MCF 10A (cell line): ENCODE results near the gene CNPY4. TPM values are rescaled to one million over a fixed set of nuclear protein-coding genes. Genes with fewer than 3 reads are reported as not detected.

Source experiments
- BruUV-seq: library from RNA; stranded (reverse); fragments of 400-500 nt; replicated peaks from 2 replicates; lab custom pipeline; 2021; lab: Mats Ljungman, UMichigan
- CTCF ChIA-PET: fragments of 300-600 bp; sonication (Branson Sonifier 250); formaldehyde crosslinking; extraction: SDS; loops from one replicate; lab custom pipeline; 2021; ENCODE audit warnings: antibody characterized with exemption, inconsistent platforms; lab: Yijun Ruan, JAX
- POLR2A ChIA-PET: fragments of 300-600, 350-650 bp; sonication (Branson Sonifier 250); formaldehyde crosslinking; extraction: SDS; loops from one replicate; lab custom pipeline; 2020; ENCODE audit warnings: antibody characterized with exemption, inconsistent platforms; lab: Yijun Ruan, JAX
- DNase-seq: peaks from one replicate; pipeline ENCODE4 v3.0.0-alpha.2; 2018; ENCODE audit not compliant: unreplicated experiment
- H3K27ac Mint-ChIP-seq: one replicate; pipeline ENCODE4 v1.8.0; 2022; ENCODE audit warnings: mild to moderate bottlenecking, low read depth, mixed read lengths; ENCODE audit not compliant: unreplicated experiment
- H3K27me3 Mint-ChIP-seq: one replicate; pipeline ENCODE4 v1.8.0; 2022; ENCODE audit warnings: mixed read lengths; ENCODE audit not compliant: insufficient read depth, unreplicated experiment
- H3K36me3 Mint-ChIP-seq: one replicate; pipeline ENCODE4 v1.8.0; 2022; ENCODE audit warnings: mild to moderate bottlenecking, moderate library complexity, mixed read lengths; ENCODE audit not compliant: insufficient read depth, unreplicated experiment
- H3K4me1 Mint-ChIP-seq: one replicate; pipeline ENCODE4 v1.8.0; 2022; ENCODE audit warnings: mixed read lengths; ENCODE audit not compliant: insufficient read depth, unreplicated experiment
- H3K4me3 Mint-ChIP-seq: one replicate; pipeline ENCODE4 v1.8.0; 2022; ENCODE audit warnings: mild to moderate bottlenecking, moderate library complexity, mixed read lengths; ENCODE audit not compliant: unreplicated experiment
- H3K9me3 Mint-ChIP-seq: one replicate; pipeline ENCODE4 v1.8.0; 2022; ENCODE audit warnings: mixed read lengths; ENCODE audit not compliant: unreplicated experiment
- intact Hi-C: fragments of 100-400 bp; cut with micrococcal nuclease; formaldehyde crosslinking; loops from 2 replicates; pipeline ENCODE4 v1.14.1; 2022
- total RNA-seq: library from RNA; stranded (reverse); gene quantifications from 2 replicates; pipeline ENCODE4 v1.2.3, GENCODE V29; 2022
- TF ChIP-seq, protein P1 (sequence below): fragments of 200-600 bp; IDR thresholded peaks from one replicate; pipeline ENCODE4 v1.8.0; 2022; ENCODE audit warnings: antibody characterized with exemption, mild to moderate bottlenecking; ENCODE audit not compliant: unreplicated experiment

Gene CNPY4
- total RNA-seq, 1 experiment from 2014 or later = 2.9 TPM

DNA sequence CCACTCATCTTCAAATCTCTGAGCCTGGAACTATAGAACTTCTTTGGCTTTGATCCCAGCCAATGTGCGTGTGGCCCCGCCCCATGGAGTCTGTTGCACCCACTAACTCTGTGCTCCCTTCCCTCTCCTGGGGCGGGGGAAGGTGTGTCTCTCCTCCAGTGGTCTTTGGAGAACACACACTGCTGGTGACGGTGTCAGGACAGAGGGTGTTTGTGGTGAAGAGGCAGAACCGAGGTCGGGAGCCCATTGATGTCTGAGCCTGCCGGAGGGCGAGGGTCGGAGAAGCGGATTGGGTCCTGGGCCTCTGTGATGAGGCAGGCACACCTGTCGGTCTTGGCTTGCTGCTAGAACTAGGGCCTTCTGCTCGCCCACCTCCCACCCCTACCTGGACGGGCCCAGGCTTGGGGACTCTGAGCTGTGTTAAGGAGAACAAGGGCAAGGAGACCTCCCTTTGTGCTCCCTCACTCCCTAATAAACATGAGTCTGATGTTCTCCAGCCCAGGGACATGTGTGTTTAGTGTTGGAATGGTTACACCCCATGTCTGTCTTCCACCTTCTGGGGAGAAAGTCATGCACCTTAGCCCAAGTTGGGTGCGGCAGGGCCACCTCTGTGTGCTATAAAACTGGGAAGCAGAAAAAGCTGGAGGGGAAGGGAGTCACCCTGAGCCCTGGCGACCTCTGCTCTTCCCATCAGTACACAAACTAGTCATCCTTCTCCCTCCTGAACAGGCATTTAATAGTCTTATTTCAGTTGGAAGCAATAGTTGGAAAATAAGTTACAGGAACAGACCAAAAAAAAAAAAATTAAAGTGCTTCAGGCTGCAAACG lies 34.5 kb downstream of the CNPY4 start:
- Mint-ChIP-seq H3K27ac (no peak overlapping the region), H3K9me3 (no peaks in the 10 kb centered on the region), H3K27me3 (no peaks in the 10 kb centered on the region), H3K4me1 (peaks cover 26% of the 10 kb centered on the region), H3K4me3 (no peak overlapping the region), H3K36me3 (peaks cover 44% of the 10 kb centered on the region)
- no peak for DNase-seq
- intact Hi-C loops = no loop called here
- POLR2A ChIA-PET = no interaction called here
- TF ChIP-seq, protein P1, sequence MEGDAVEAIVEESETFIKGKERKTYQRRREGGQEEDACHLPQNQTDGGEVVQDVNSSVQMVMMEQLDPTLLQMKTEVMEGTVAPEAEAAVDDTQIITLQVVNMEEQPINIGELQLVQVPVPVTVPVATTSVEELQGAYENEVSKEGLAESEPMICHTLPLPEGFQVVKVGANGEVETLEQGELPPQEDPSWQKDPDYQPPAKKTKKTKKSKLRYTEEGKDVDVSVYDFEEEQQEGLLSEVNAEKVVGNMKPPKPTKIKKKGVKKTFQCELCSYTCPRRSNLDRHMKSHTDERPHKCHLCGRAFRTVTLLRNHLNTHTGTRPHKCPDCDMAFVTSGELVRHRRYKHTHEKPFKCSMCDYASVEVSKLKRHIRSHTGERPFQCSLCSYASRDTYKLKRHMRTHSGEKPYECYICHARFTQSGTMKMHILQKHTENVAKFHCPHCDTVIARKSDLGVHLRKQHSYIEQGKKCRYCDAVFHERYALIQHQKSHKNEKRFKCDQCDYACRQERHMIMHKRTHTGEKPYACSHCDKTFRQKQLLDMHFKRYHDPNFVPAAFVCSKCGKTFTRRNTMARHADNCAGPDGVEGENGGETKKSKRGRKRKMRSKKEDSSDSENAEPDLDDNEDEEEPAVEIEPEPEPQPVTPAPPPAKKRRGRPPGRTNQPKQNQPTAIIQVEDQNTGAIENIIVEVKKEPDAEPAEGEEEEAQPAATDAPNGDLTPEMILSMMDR = no peak
- CTCF ChIA-PET = no interaction called here
- no TSS peak for BruUV-seq

DNA sequence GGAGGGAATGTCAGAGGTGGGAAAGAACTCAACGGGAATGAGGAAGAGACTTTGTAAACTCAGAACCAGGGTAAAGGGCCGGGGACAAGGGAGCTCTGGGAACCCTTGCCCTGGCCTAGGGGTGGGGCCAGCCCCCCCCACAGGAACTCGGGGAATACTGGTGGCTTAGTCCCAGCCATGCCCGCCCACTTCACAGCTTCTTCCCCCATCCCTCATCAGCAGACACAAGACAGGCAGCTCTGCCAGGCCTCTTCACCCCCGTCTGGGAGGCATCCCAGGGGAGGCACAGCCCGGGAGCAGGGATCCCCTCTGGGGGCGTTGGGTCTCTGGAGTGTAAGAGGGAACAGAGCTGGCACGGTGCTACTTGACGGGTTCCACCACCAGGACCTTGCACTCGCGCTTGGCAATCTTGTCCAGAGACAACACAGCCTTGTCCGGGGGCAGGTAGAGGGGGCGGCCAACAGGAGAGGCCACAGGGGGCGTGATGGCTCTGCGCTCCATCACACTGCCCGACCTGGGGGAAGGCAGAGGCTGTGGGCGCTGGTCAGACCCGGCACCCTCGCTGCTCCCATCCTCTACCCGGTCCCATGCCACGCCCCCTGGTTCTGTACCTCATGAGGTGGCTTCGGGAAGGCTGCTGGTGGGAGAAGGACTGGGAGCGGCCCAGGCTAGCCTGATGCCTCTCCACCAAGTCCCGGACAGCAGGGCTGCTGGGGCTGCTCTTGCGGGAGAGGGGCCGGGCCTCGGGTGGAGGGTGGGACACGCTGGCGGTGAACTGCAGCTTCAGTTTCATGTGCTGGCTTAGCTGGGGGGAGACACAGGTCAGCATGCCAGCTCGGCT lies 35.4 kb downstream of the CNPY4 start:
- intact Hi-C loops = no loop called here
- BruUV-seq = no TSS peak
- POLR2A ChIA-PET = no interaction called here
- Mint-ChIP-seq H3K27me3 (no peaks in the 10 kb centered on the region), H3K9me3 (no peaks in the 10 kb centered on the region), H3K27ac (no peak overlapping the region), H3K36me3 (peaks cover 49% of the 10 kb centered on the region), H3K4me3 (no peak overlapping the region), H3K4me1 (peaks cover 26% of the 10 kb centered on the region)
- CTCF ChIA-PET = interaction anchor here (1.0 to 1.6 kb wide), 2 partner anchors 24 to 72 kb away, joined by 3 to 5 read pairs; no protein-coding TSS in a partner anchor
- DNase-seq = no peak
- TF ChIP-seq, protein P1 = no peak

DNA sequence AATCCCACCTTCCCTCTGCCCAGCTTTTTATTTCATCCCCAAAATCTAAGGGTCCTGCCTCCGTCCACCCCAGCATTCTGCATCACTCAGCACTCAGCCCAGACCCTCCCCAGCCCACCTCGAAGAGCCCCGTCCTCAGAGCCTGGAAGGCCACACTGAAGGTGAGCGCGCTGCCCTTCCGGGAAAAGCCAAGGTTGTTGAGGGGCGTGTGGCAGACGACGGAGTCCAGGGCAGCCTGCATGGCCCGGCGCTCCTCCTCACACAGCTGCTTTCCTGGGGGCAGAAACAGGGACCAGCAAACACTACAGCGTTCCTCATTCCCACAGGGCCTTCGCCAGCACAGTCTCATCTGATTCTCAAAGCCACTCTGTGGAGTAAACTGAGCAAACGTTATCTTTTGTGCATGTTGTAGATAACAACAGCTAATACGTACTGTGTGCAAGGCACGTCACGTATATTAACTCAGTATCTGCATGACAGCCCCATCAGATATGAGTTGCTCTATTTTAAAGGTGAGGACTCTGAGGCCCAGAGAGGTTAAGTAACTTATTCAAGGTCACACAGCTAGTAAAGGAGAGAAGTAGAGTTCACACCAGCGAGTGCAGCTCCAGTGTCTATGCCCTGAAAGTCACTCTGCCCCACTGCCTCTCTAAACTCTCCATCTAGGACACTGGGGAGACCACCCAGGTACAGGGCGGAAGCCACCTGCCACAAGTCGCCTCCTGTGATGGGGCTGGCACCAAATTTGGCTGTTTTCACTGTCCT lies 36.3 kb downstream of the CNPY4 start:
- no peak overlapping the region for H3K27ac Mint-ChIP-seq
- ChIA-PET CTCF (interaction anchor here (0.6 to 1.6 kb wide), 4 partner anchors 23 to 73 kb away, joined by 3 to 5 read pairs (median 3); no protein-coding TSS in a partner anchor), POLR2A (interaction anchor here (1.3 kb wide), 1 partner anchor 54 kb away, joined by 4 read pairs; the partner anchor contains the start of genes AP4M1 and MCM7)
- H3K4me1 Mint-ChIP-seq = peaks cover 19% of the 10 kb centered on the region
- TF ChIP-seq, protein P1 = no peak
- BruUV-seq = no TSS peak
- H3K4me3 Mint-ChIP-seq = peak overlapping the region; percentile 12
- no peaks in the 10 kb centered on the region for H3K9me3 Mint-ChIP-seq
- no peaks in the 10 kb centered on the region for H3K27me3 Mint-ChIP-seq
- intact Hi-C loops = no loop called here
- DNase-seq = no peak
- H3K36me3 Mint-ChIP-seq = peaks cover 40% of the 10 kb centered on the region
